H1 (cell line): ENCODE measurements around the gene FBXW5. TPM values are rescaled to one million over a fixed set of nuclear protein-coding genes. Genes with fewer than 3 reads are reported as not detected.

Source experiments
- CHD7 ChIP-seq: fragments of 300-600 bp; sonication (generic); IDR thresholded peaks from 2 replicates; pipeline ENCODE4 v1.7.1; 2012; ENCODE audit warnings: low read length, moderate library complexity, mild to moderate bottlenecking, inconsistent platforms; ENCODE audit not compliant: insufficient replicate concordance
- polyA plus RNA-seq, 7 experiments: library from polyadenylated mRNA; depleted of rRNA in 3 of 7; stranded (reverse) in 5 of 7; unstranded in 2 of 7; fragments of >200 nt in 5 of 7; fragments of 200-250 nt in 2 of 7; gene quantifications; 1 replicate in 5 of 7; 2 replicates in 1 of 7; 4 replicates in 1 of 7; pipeline versions ENCODE4 v1.2.1 to v1.2.3, GENCODE V29; 2011 to 2013; ENCODE audit warnings: missing spikeins in 2 of 7, mixed read lengths in 2 of 7
- total RNA-seq: library from RNA; stranded (reverse); fragmentation: NEBNext Ultra II Directional; extraction: Animal tissue kit (Norgen Biotek cat#: 25700); gene quantifications from 2 replicates; pipeline ENCODE4 v1.2.1, GENCODE V29; 2021

FBXW5 gene
- total and polyA plus RNA-seq, 2 of the 8 experiments (the other 6 are each of a cell fraction or from before 2014, with no cell fraction given), result 49.0 to 71.0 TPM

- TF ChIP-seq CHD7, result no peak
- TF ChIP-seq, all 59 proteins: peak for 0
Measured at GRCh38 chr9:136982232-136983051, 37.9 kb upstream of the FBXW5 start, which contains the start of gene LCNL1 (continued).
